ENCODE data around the gene PTPRM.

The PTPRM gene

DNA sequence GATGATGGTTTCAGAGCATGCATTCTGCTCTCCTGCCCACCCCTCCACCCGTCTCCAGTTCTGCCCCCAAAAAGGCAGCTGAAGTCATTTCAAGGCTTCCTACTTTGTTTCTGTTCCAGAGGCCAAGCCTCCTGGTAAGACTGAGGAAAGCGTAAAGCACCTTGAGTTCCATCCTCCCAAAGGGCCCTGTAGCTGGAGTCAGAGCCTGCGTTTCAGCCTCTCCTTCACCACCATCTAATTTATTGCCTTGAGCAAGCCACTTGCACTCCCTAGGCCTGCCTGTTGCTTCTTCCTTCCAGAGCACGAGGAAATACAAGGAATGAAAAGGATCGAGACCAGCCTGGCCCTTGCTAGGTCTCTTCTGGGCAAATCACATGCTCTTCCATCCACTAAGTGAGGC, 797.9 kb downstream of the PTPRM start:
- no peak for FAIRE-seq
- DNase-seq (ENCODE audit: insufficient read length, low spot score) = no peak
- TF ChIP-seq PAX5 (IDR thresholded peaks at IDR 0.05; ENCODE audit: insufficient read depth, low read length, severe bottlenecking) (no peak), POU2F2 (IDR thresholded peaks at IDR 0.05; ENCODE audit: low read depth, low read length) (no peak), SPI1 (IDR thresholded peaks at IDR 0.05; ENCODE audit: low read depth, low read length) (no peak), POLR2A (IDR thresholded peaks at IDR 0.05; ENCODE audit: low read depth, low read length) (no peak), TAF1 (IDR thresholded peaks at IDR 0.05; ENCODE audit: low read depth, low read length) (no peak), POLR2AphosphoS5 (IDR thresholded peaks at IDR 0.05; ENCODE audit: low read depth, low read length) (no peak)

DNA sequence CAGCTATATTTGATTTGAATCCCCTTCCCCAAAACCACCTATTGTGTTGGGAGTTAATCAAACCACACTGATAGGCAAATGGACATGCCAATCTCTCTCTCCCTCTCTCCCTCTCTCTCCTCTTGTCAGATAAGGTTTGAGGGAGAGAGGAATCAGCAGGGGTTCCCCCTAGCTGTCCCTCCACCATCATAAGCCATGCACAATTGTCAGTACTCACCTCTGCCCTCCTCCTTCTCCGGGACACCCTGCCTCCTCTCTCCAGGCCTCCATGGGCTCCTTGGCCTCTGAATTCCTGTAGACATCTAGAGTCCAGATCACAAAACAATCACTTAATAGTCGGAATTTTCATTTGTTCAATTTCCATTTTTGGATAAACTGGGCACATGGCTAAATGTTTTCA, 798.4 kb downstream of the PTPRM start:
- DNase-seq (ENCODE audit: insufficient read length, low spot score) (no peak), FAIRE-seq (no peak)
- TF ChIP-seq TAF1 (IDR thresholded peaks at IDR 0.05; ENCODE audit: low read depth, low read length) = no peak
- no peak for TF ChIP-seq SPI1 (IDR thresholded peaks at IDR 0.05; ENCODE audit: low read depth, low read length)
- TF ChIP-seq POU2F2 (IDR thresholded peaks at IDR 0.05; ENCODE audit: low read depth, low read length) = no peak
- TF ChIP-seq POLR2AphosphoS5 (IDR thresholded peaks at IDR 0.05; ENCODE audit: low read depth, low read length) = no peak
- no peak for TF ChIP-seq POLR2A (IDR thresholded peaks at IDR 0.05; ENCODE audit: low read depth, low read length)

DNA sequence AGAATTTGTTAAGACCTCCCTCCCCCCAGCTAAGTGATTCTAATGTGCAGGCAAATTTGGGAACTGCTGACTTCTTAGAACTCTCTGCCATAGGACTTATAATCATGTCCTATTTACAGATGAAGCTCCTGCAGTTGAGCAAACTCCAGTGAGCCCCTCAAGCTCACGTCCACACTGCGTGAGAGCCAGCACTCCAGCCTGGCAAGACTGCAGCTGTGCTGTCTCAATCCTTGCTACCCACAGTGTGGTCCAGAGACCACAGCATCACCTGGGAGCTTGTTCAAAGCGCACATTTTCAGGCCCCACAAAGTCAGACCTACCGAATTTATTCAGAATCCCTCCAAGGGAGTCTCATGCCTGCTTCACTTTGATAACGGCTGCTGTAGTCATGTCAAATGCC, 799.0 kb downstream of the PTPRM start:
- no peak for FAIRE-seq
- TF ChIP-seq POLR2AphosphoS5 (IDR thresholded peaks at IDR 0.05; ENCODE audit: low read depth, low read length) = no peak
- no peak for TF ChIP-seq PAX5 (IDR thresholded peaks at IDR 0.05; ENCODE audit: insufficient read depth, low read length, severe bottlenecking)
- TF ChIP-seq TAF1 (IDR thresholded peaks at IDR 0.05; ENCODE audit: low read depth, low read length) = no peak
- TF ChIP-seq SPI1 (IDR thresholded peaks at IDR 0.05; ENCODE audit: low read depth, low read length) = no peak
- TF ChIP-seq POU2F2 (IDR thresholded peaks at IDR 0.05; ENCODE audit: low read depth, low read length) = no peak
- no peak for TF ChIP-seq POLR2A (IDR thresholded peaks at IDR 0.05; ENCODE audit: low read depth, low read length)
- no peak for DNase-seq (ENCODE audit: insufficient read length, low spot score)

DNA sequence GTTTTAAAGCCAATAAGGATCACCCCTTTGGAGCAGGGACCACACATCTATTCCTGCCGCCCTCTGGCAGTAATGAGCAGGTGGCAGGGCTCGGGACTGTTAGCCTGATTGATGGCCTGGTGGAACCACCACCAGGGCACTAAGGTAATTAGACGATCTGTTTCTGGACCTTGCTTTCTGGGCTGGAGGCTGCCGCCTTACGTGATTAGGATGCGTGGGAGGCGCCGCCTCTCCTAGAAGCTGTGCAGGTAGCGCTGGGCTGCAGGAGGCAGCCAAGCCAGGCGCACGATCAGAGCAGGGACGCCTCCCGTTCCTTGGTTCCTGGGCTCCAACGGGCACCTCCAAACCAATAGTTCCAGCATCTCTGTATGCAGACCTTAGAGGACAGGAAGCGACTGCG, 799.5 kb downstream of the PTPRM start:
- FAIRE-seq (no peak), DNase-seq (ENCODE audit: insufficient read length, low spot score) (no peak)
- no peak for TF ChIP-seq POU2F2 (IDR thresholded peaks at IDR 0.05; ENCODE audit: low read depth, low read length)
- TF ChIP-seq TAF1 (IDR thresholded peaks at IDR 0.05; ENCODE audit: low read depth, low read length) = no peak
- no peak for TF ChIP-seq POLR2AphosphoS5 (IDR thresholded peaks at IDR 0.05; ENCODE audit: low read depth, low read length)
- TF ChIP-seq SPI1 (IDR thresholded peaks at IDR 0.05; ENCODE audit: low read depth, low read length) = no peak
- no peak for TF ChIP-seq POLR2A (IDR thresholded peaks at IDR 0.05; ENCODE audit: low read depth, low read length)
- no peak for TF ChIP-seq PAX5 (IDR thresholded peaks at IDR 0.05; ENCODE audit: insufficient read depth, low read length, severe bottlenecking)

DNA sequence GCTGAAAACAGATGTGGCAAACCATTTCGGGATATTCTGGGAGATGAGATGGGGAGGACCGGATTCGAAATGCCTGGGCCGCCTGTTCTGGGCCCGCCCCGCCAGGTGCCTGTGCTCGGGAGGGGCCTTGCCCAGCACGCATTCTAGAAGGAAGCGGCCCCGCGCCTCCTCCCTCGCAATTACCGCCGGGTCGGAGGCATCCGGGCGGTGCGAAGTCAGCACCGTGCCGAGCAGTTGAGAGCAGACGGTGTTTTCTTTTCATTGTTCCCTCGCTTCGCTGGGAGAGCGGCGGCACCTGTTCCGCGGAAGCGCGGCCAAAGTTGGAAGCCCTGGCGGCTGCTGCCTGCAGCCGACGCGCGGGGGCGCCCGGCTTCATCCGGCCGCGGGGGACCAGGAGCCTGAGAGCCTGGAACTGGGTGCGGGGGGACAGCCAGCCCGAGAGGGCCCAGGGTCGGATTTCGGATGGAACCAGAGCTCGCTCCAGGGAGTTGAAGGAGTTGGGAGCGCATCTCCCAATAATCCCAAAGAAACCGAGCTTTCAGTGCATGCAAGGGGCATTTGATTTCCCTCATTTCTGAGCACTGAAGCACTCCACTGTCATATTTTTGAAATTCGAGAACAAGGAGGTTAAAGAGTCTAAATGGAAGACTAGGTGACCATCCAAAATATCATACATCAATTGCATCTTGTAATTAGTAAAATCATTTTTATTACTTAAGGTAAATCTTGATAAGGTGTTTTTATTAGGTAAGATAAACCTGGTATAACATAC, 800.3 kb downstream of the PTPRM start:
- FAIRE-seq = no peak
- TF ChIP-seq TAF1 (IDR thresholded peaks at IDR 0.05; ENCODE audit: low read depth, low read length) = no peak
- TF ChIP-seq POU2F2 (IDR thresholded peaks at IDR 0.05; ENCODE audit: low read depth, low read length) = no peak
- TF ChIP-seq SPI1 (IDR thresholded peaks at IDR 0.05; ENCODE audit: low read depth, low read length) = no peak
- TF ChIP-seq POLR2A (IDR thresholded peaks at IDR 0.05; ENCODE audit: low read depth, low read length) = no peak
- no peak for TF ChIP-seq PAX5 (IDR thresholded peaks at IDR 0.05; ENCODE audit: insufficient read depth, low read length, severe bottlenecking)
- TF ChIP-seq POLR2AphosphoS5 (IDR thresholded peaks at IDR 0.05; ENCODE audit: low read depth, low read length) = no peak
- peak; percentile 26 for DNase-seq (ENCODE audit: insufficient read length, low spot score)

DNA sequence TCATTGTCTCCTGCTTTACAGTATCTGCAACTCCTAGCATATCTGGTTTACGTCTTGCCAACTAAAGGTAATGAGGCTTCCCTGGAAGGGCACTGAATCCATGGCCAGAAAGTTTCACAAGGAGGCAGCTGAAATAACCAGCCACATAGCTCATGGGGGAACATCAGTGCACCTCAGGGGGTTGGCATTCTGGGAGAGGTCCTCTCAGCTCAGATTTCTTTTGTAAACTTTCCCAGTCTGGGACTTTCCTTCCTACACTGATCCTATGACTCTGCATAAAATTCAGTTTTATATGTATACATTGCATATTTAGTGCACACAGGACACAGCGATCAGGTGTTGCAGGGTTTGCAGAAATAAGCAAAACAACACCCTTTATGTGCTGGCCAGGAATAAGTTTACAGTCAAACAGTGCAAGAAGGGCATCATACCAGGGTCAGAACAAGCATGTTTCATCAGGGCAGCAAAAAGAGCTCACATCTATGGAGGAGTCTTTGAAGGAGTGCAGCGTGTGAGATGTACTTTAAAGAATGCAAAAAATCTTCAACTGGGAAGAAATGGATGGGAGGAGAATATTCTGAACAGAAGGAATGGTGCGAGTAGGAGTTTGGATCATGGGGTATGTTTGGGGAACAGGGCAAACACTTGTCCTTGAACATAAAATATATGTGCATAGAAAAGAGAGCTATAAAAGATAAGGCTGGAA, 801.5 kb downstream of the PTPRM start:
- no peak for DNase-seq (ENCODE audit: insufficient read length, low spot score)
- TF ChIP-seq SPI1 (IDR thresholded peaks at IDR 0.05; ENCODE audit: low read depth, low read length) = no peak
- TF ChIP-seq POU2F2 (IDR thresholded peaks at IDR 0.05; ENCODE audit: low read depth, low read length) = no peak
- FAIRE-seq = no peak

DNA sequence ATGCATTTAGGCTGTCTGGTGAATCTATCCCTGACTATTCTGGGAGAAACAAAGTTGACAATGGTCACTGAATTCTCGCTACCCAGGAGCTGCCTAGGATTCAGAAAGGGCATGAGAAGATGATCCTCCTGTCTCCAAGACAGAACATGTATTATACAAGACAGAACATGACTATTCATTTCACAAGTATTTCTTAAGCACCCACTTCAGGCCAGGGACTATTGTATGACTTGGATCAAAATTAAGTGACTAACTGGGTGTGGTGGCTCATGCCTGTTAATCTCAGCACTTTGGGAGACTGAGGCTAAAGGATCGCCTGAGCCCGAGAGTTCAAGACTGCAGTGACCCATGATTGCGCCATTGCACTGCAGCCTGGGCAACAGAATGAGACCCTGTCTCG, 806.4 kb downstream of the PTPRM start:
- TF ChIP-seq POLR2AphosphoS5 (IDR thresholded peaks at IDR 0.05; ENCODE audit: low read depth, low read length) (no peak), SPI1 (IDR thresholded peaks at IDR 0.05; ENCODE audit: low read depth, low read length) (no peak), PAX5 (IDR thresholded peaks at IDR 0.05; ENCODE audit: insufficient read depth, low read length, severe bottlenecking) (no peak), POLR2A (IDR thresholded peaks at IDR 0.05; ENCODE audit: low read depth, low read length) (no peak), TAF1 (IDR thresholded peaks at IDR 0.05; ENCODE audit: low read depth, low read length) (no peak), POU2F2 (IDR thresholded peaks at IDR 0.05; ENCODE audit: low read depth, low read length) (no peak)
- DNase-seq (ENCODE audit: insufficient read length, low spot score) = no peak
- FAIRE-seq = no peak

DNA sequence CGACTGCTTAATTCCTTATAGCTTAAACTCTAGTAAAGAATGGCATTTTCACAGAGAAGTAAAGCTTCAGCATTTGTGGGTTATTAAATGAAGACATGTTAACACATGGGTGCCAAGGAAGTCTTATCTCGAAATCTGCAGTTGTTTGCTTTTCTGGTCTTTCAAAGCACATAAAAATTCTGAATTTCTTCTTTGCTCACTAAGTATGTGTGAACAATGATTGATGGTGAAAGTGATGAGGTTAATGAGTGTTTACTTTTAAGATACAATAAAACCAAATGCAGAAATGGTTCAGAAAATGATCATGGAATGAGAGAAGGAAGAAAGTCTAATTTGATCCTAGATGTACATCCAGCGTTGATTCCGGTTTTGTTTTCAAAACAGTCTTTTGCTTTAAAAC, 807.6 kb downstream of the PTPRM start:
- no peak for FAIRE-seq
- DNase-seq (ENCODE audit: insufficient read length, low spot score) = no peak

DNA sequence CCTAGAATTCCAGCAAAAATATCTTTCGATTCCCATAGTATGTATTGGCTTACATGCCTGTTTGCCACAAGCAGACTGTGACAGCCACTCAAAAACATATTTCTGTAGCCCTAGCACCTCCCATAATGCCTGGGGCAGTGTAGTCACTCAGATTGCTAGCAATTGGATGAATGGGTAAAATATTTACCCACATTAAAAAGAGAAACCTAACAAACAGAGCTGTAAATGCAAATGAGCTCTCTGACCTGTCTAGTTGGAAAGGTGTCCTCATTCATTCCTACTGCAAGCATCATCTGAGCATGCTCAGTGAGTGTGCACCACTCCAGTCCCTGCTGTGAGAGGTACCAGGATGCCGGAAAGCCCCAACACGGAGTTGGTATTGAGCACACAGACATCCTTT, 808.1 kb downstream of the PTPRM start:
- DNase-seq (ENCODE audit: insufficient read length, low spot score) (no peak), FAIRE-seq (no peak)
- no peak for TF ChIP-seq TAF1 (IDR thresholded peaks at IDR 0.05; ENCODE audit: low read depth, low read length)
- no peak for TF ChIP-seq PAX5 (IDR thresholded peaks at IDR 0.05; ENCODE audit: insufficient read depth, low read length, severe bottlenecking)
- TF ChIP-seq SPI1 (IDR thresholded peaks at IDR 0.05; ENCODE audit: low read depth, low read length) = no peak
- TF ChIP-seq POLR2A (IDR thresholded peaks at IDR 0.05; ENCODE audit: low read depth, low read length) = no peak
- TF ChIP-seq POU2F2 (IDR thresholded peaks at IDR 0.05; ENCODE audit: low read depth, low read length) = no peak
- no peak for TF ChIP-seq POLR2AphosphoS5 (IDR thresholded peaks at IDR 0.05; ENCODE audit: low read depth, low read length)

More for the DNA sequence above, 807.6 kb downstream of the PTPRM start:
- TF ChIP-seq POU2F2 (IDR thresholded peaks at IDR 0.05; ENCODE audit: low read depth, low read length) (no peak), POLR2A (IDR thresholded peaks at IDR 0.05; ENCODE audit: low read depth, low read length) (no peak), SPI1 (IDR thresholded peaks at IDR 0.05; ENCODE audit: low read depth, low read length) (no peak), TAF1 (IDR thresholded peaks at IDR 0.05; ENCODE audit: low read depth, low read length) (no peak), PAX5 (IDR thresholded peaks at IDR 0.05; ENCODE audit: insufficient read depth, low read length, severe bottlenecking) (no peak), POLR2AphosphoS5 (IDR thresholded peaks at IDR 0.05; ENCODE audit: low read depth, low read length) (no peak)

Data from GM12891 (cell line).